HL-60 (cell line): ENCODE results near the gene SLPI.

ENCODE experiments used
- DNase-seq, 2 experiments: peaks; one replicate each; pipeline ENCODE4 v3.0.0-alpha.2; 2010 to 2020; ENCODE audit warnings: low read depth in 1 of 2, low spot score in 1 of 2
- H3K27ac ChIP-seq: fragments of 250-450 bp; sonication (Bioruptor Pico); replicated peaks from 2 replicates; pipeline ENCODE4 v1.5.1; 2020; ENCODE audit warnings: mild to moderate bottlenecking, moderate library complexity
- H3K27me3 ChIP-seq: fragments of 250-450 bp; sonication (Bioruptor Pico); 2 replicates; pipeline ENCODE4 v1.5.1; 2021; ENCODE audit warnings: mild to moderate bottlenecking, moderate library complexity; ENCODE audit not compliant: insufficient read depth, poor library complexity, severe bottlenecking
- H3K4me3 ChIP-seq: replicated peaks from 2 replicates; pipeline ENCODE4 v1.5.1; 2011; ENCODE audit warnings: mild to moderate bottlenecking, control low read depth, low read length; ENCODE audit not compliant: insufficient read depth
- CTCF ChIP-seq: IDR thresholded peaks from one replicate; pipeline ENCODE4 v1.5.1; 2011; ENCODE audit warnings: low read length, control low read depth, inconsistent platforms; ENCODE audit not compliant: insufficient read depth
- GABPA ChIP-seq: IDR thresholded peaks from 2 replicates; pipeline ENCODE4 v1.6.1; 2012; ENCODE audit warnings: low read depth
- POLR2AphosphoS5 ChIP-seq: IDR thresholded peaks from 2 replicates; pipeline ENCODE4 v1.6.1; 2012; ENCODE audit warnings: low read depth
- REST ChIP-seq: IDR thresholded peaks from 2 replicates; pipeline ENCODE4 v1.6.1; 2012; ENCODE audit warnings: low read depth; ENCODE audit not compliant: insufficient replicate concordance
- SPI1 ChIP-seq: IDR thresholded peaks from 2 replicates; pipeline ENCODE4 v1.6.1; 2012; ENCODE audit warnings: low read depth, mild to moderate bottlenecking, borderline replicate concordance

SLPI gene

GRCh38 chr20:45294003-45294368 lies 39.6 kb upstream of the SLPI start:
- no peak for DNase-seq
- TF ChIP-seq POLR2AphosphoS5 (no peak), REST (no peak), GABPA (no peak), CTCF (no peak), SPI1 (no peak)
- Histone ChIP-seq H3K27me3 (peaks cover 6% of the 10 kb centered on the region), H3K4me3 (no peak overlapping the region), H3K27ac (no peak overlapping the region)

DNA sequence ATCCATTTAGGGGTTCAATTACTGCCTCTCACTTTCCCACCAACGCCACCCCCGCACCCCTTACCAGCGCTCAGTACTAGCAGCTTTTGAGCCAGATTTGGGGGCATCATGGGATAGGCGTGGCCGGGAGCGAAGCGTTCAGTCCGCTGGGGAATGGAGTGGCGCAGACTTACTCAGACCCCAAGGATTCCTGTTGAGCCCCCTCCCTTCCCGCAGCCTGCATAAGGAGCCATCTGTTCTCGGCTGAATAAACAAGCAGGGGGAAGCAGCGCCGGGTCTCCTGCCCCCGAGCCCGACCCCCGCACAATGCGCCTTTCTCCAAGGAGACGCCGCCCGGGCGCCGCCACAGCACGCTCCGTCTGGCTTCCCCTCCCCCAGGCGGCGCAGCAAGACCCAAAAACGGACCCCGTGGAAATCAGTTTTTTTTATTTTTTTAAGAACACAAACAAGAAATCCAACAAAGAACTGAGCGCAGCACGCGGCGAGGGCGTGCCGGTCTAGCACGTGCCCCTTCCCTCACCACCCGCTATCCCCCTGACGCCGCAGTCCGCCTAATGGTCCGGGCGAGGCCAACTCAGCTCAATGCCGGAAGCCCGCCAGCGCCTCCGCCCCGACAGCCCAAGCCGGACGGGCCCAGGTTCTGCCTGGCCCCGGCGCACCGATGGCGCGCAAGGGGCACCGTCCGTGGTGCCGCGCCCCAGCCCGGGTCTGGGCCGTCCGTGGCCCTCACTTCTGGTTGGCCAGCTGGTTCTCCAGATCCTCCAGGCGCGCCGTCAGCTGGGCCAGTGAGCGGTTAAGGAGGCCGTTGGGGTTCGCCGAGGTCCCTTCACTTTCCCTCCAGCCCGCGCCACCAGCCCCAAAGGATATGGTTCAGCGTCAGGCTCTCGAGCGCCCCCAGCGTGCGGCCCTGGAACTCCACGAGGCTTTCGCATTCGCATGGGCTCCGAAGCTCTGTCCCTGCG lies 39.0 kb upstream of the SLPI start:
- Histone ChIP-seq H3K4me3 (peak overlapping the region; percentile 51), H3K27me3 (peaks cover 6% of the 10 kb centered on the region), H3K27ac (no peak overlapping the region; the same call in 1 of the 2 replicates)
- TF ChIP-seq POLR2AphosphoS5 (peak; percentile 59), SPI1 (no peak), REST (peak; percentile 57), CTCF (peak; percentile 85), GABPA (no peak)
- peak; percentile 68 to 83 for DNase-seq

DNA sequence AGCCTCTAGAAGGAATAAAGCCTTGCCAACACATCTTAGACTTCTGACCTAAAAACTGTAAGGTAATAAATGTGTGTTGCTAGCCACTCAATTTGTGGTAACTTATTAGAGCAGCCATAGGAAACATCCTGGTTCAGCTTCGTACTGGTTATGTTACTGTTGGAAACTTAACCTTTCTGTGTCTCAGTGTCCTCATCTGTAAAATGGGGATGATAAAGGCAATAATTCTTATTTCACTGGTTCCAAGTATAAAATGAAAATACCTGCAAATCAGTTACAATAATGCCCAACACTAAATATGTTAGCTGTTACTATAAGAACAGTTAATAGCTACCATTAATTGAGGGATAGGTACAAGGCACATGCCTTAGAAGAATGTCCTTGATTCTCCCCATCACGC lies 38.0 kb upstream of the SLPI start:
- Histone ChIP-seq H3K27ac (no peak overlapping the region), H3K4me3 (no peak overlapping the region), H3K27me3 (peaks cover 6% of the 10 kb centered on the region)
- DNase-seq, result no peak
- TF ChIP-seq REST (no peak), CTCF (no peak), SPI1 (no peak), POLR2AphosphoS5 (no peak), GABPA (no peak)
